K562 (cell line): Measurements from ENCODE around the gene TMEM108.
A peak's percentile ranks its signal among the peaks of the same experiment; 100 is the strongest.

ENCODE experiments used
- RFX5 ChIP-seq: IDR thresholded peaks from 2 replicates; pipeline ENCODE4 v1.6.1; 2011; ENCODE audit warnings: low read depth, mild to moderate bottlenecking, improper control_type of control experiment, low read length
- SREBF2 ChIP-seq: sonication (generic); formaldehyde crosslinking; IDR thresholded peaks from 2 replicates; pipeline ENCODE4 v1.4.0; 2020; ENCODE audit warnings: mild to moderate bottlenecking, missing genetic modification reagents
- ZNF165 ChIP-seq: fragments of 250-450 bp; sonication (Bioruptor Pico); IDR thresholded peaks from 2 replicates; pipeline ENCODE4 v1.4.0; 2020; ENCODE audit warnings: borderline replicate concordance
- ZNF316 ChIP-seq: fragments of 450-650 bp; IDR thresholded peaks from 2 replicates; pipeline ENCODE4 v1.6.1; 2016
- TF ChIP-seq, protein P1 (sequence below), 3 experiments: IDR thresholded peaks in 2 of 3; conservative IDR thresholded peaks in 1 of 3; 2 replicates each; pipeline ENCODE4 v1.5.1; 2011 to 2012; ENCODE audit warnings: low read length in 3 of 3, mild to moderate bottlenecking in 3 of 3, control low read depth in 2 of 3, improper control_type of control experiment in 1 of 3, inconsistent platforms in 1 of 3, low read depth in 1 of 3, mixed read lengths in 1 of 3, moderate library complexity in 1 of 3; ENCODE audit not compliant: insufficient read depth in 2 of 3
- TF ChIP-seq, protein P2 (sequence below): fragments of 450-650 bp; IDR thresholded peaks from 2 replicates; pipeline ENCODE4 v1.6.1; 2018; ENCODE audit not compliant: partially characterized antibody

DNA sequence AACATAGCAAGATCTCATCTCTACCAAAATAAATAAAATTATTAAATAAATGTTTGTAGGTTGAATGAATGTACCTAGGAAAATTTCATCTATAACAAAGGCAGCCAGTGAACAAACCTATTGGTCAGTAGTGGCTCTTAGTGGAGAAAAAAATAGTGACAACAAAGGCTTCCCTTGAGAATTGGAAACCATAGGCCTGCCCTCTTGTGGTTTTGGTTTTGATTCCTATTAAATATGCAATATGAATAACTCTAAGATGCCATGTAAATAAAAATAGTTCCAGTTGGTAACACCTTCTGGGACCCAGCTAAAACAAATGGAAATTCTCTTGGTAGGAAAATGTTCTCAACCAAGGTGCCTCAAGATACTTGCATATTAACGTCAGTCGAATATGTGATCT is 216.0 kb downstream of the TMEM108 start:
- TF ChIP-seq RFX5, result no peak
- no peak for TF ChIP-seq ZNF165 (CRISPR knock-in tag)
- TF ChIP-seq ZNF316, result no peak
- TF ChIP-seq, protein P1, sequence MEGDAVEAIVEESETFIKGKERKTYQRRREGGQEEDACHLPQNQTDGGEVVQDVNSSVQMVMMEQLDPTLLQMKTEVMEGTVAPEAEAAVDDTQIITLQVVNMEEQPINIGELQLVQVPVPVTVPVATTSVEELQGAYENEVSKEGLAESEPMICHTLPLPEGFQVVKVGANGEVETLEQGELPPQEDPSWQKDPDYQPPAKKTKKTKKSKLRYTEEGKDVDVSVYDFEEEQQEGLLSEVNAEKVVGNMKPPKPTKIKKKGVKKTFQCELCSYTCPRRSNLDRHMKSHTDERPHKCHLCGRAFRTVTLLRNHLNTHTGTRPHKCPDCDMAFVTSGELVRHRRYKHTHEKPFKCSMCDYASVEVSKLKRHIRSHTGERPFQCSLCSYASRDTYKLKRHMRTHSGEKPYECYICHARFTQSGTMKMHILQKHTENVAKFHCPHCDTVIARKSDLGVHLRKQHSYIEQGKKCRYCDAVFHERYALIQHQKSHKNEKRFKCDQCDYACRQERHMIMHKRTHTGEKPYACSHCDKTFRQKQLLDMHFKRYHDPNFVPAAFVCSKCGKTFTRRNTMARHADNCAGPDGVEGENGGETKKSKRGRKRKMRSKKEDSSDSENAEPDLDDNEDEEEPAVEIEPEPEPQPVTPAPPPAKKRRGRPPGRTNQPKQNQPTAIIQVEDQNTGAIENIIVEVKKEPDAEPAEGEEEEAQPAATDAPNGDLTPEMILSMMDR (IDR thresholded peaks at IDR 0.05 in 2 of 3, conservative IDR thresholded peaks at IDR 0.05 in 1 of 3; ENCODE audit: insufficient read depth in 2 of 3, low read depth in 1 of 3, low read length in 3 of 3), result peak in 1 of 3 experiments; percentile 3; a peak in 1 of 6 replicates
- TF ChIP-seq, protein P2, sequence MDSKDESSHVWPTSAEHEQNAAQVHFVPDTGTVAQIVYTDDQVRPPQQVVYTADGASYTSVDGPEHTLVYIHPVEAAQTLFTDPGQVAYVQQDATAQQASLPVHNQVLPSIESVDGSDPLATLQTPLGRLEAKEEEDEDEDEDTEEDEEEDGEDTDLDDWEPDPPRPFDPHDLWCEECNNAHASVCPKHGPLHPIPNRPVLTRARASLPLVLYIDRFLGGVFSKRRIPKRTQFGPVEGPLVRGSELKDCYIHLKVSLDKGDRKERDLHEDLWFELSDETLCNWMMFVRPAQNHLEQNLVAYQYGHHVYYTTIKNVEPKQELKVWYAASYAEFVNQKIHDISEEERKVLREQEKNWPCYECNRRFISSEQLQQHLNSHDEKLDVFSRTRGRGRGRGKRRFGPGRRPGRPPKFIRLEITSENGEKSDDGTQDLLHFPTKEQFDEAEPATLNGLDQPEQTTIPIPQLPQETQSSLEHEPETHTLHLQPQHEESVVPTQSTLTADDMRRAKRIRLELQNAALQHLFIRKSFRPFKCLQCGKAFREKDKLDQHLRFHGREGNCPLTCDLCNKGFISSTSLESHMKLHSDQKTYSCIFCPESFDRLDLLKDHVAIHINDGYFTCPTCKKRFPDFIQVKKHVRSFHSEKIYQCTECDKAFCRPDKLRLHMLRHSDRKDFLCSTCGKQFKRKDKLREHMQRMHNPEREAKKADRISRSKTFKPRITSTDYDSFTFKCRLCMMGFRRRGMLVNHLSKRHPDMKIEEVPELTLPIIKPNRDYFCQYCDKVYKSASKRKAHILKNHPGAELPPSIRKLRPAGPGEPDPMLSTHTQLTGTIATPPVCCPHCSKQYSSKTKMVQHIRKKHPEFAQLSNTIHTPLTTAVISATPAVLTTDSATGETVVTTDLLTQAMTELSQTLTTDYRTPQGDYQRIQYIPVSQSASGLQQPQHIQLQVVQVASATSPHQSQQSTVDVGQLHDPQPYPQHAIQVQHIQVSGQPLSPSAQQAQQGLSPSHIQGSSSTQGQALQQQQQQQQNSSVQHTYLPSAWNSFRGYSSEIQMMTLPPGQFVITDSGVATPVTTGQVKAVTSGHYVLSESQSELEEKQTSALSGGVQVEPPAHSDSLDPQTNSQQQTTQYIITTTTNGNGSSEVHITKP, result no peak
- no peak for TF ChIP-seq SREBF2 (CRISPR knock-in tag)
